ENCODE measurements around the gene CELF5.
"Not testable (repeated sequence)": the region's sequence is repeated elsewhere in the genome, so short reads cannot be mapped to it uniquely, and the experiment has no call there.

Gene CELF5

GRCh38 chr19:3289971-3290569 lies 65.6 kb downstream of the CELF5 start:
- no peak overlapping the region for H3K27ac ChIP-seq
- ChIA-PET POLR2A (ENCODE audit: low non-redundant PET) (no interaction called here), CTCF (interaction anchor here (0.6 to 0.7 kb wide), 2 partner anchors 25 to 314 kb away, joined by 3 to 4 read pairs; no protein-coding TSS in a partner anchor)
- DNase-seq (ENCODE audit: low spot score), result no peak
- no peak for TF ChIP-seq CTCF (conservative IDR thresholded peaks at IDR 0.05; ENCODE audit: low read depth)

DNA sequence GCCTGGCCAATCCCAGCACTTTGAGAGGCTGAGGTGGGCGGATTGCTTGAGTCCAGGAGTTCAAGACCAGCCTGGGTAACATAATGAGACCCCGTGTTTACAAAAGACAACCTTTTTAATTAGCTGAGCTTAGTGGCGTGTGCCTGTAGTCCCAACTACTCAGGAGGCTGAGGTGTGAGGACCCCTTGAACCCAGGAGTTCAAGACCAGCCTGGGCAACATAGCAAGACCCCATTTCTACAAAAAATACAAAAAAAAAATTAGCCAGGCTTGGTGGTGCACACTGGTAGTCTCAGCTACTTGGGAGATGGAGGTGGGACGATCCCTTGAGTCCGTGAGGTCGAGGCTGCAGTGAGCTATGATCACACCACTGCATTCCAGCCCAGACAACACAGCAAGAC lies 66.4 kb downstream of the CELF5 start:
- CTCF ChIA-PET, result interaction anchor here (0.6 to 0.7 kb wide), 2 partner anchors 37 to 315 kb away, joined by 3 read pairs; no protein-coding TSS in a partner anchor
- DNase-seq (ENCODE audit: low spot score); H3K27ac ChIP-seq; POLR2A ChIA-PET (ENCODE audit: low non-redundant PET): not testable (repeated sequence)

GRCh38 chr19:3291644-3292043 lies 67.2 kb downstream of the CELF5 start:
- ChIA-PET CTCF (interaction anchor here (0.6 kb wide), 1 partner anchor 38 kb away, joined by 3 read pairs; no protein-coding TSS in a partner anchor), POLR2A (ENCODE audit: low non-redundant PET) (no interaction called here)
- no peak for TF ChIP-seq CTCF (conservative IDR thresholded peaks at IDR 0.05; ENCODE audit: low read depth)
- no peak for DNase-seq (ENCODE audit: low spot score)
- H3K27ac ChIP-seq, result no peak overlapping the region

- H3K27ac ChIP-seq, result no peak overlapping the region
- ChIA-PET CTCF (interaction anchor here (0.7 kb wide), 1 partner anchor 53 kb away, joined by 3 read pairs; no protein-coding TSS in a partner anchor), POLR2A (ENCODE audit: low non-redundant PET) (no interaction called here)
- TF ChIP-seq CTCF (conservative IDR thresholded peaks at IDR 0.05; ENCODE audit: low read depth), result no peak
- no peak for DNase-seq (ENCODE audit: low spot score)
These were observed 68.6 kb downstream of the CELF5 start for GRCh38 chr19:3292958-3293529.

DNA sequence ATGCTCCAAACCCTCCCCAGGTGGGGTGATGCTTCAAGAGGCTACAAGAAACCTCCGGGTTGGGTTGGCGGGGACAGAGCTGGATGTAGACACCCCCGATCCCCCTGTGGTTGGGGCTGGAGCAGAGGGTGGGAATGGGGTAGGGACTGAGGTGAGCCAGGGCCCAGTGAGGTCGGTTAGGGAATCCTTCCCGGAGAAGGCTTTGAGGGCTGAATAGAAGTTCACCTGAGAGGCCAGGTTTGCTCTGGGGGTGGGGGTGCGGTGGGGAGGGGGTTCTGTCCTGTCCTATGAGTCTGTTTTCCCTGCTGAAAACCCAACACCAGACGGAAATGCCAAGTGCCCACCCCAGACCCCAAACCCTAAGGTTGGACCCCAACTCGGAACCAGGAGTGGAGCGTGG lies 69.1 kb downstream of the CELF5 start:
- H3K27ac ChIP-seq, result no peak overlapping the region
- no peak for DNase-seq (ENCODE audit: low spot score)
- ChIA-PET POLR2A (ENCODE audit: low non-redundant PET) (no interaction called here), CTCF (no interaction called here)
- TF ChIP-seq CTCF (conservative IDR thresholded peaks at IDR 0.05; ENCODE audit: low read depth), result no peak

DNA sequence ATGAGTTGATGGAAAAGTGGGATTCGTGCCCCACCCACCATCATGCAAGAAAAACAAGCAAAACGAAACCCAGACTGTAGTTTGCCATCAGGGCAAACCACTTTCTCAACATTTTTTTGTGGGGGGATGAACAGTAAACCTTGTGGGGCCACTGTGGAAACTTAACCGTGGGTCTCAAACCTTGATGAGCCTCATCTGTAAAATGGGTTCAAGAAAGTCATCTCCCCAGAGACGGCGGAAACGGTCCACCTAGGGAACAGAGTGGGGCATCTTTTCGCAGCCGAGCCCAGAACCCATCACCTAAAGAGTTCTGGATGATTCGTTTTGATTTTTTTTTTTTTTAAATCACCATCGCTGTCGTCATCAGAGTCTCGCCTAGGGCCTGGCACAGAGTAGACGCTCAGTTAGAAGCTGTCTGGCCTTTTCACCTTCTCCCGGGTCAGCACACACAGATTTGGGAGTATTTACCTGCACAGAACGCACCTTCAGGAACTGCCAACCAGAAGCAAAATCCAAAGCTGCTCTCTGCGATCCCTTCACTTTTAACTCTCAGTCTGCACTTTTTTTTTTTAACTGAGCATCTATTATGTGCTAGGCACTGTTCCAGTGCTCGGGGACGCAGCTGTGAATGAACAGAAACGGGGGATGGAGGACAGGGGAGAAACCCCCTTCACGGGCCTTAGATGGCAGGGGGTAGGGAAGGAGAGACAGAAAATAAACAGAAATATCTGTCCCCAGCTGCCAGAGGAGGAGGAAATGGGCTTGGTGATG lies 69.8 kb downstream of the CELF5 start:
- H3K27ac ChIP-seq, result no peak overlapping the region
- POLR2A ChIA-PET (ENCODE audit: low non-redundant PET), result no interaction called here
- no peak for TF ChIP-seq CTCF (conservative IDR thresholded peaks at IDR 0.05; ENCODE audit: low read depth)
- CTCF ChIA-PET, result interaction anchor here (0.6 kb wide), 1 partner anchor 59 kb away, joined by 4 read pairs; no protein-coding TSS in a partner anchor
- no peak for DNase-seq (ENCODE audit: low spot score)

DNA sequence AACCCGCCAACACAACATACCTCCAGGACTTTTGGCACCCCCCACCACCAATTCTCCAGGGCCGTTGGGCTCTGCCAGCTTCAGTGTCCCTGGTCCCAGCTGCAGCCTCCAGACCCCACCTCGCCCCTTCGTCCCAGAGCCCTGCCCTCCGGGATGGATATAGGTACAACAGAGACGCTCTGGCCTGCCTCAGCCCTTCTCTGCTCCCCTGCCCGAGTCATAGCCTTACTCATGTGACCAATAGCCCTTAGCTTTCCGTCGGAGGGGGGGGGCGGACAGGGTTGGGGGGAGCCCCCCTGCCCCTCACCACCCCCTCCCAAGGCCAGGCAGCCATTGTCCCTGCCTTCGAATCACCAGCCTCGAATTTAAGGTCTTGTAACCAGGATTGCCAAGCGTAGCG lies 71.1 kb downstream of the CELF5 start:
- ChIA-PET CTCF (no interaction called here), POLR2A (ENCODE audit: low non-redundant PET) (no interaction called here)
- no peak for DNase-seq (ENCODE audit: low spot score)
- no peak for TF ChIP-seq CTCF (conservative IDR thresholded peaks at IDR 0.05; ENCODE audit: low read depth)
- H3K27ac ChIP-seq, result no peak overlapping the region

Measured in RWPE1 (cell line).